ENCODE data around the gene GRIK3. TPM values are rescaled to one million over a fixed set of nuclear protein-coding genes. Genes with fewer than 3 reads are reported as not detected.

GRIK3 gene
- polyA plus RNA-seq, 1 experiment, result not detected

DNA sequence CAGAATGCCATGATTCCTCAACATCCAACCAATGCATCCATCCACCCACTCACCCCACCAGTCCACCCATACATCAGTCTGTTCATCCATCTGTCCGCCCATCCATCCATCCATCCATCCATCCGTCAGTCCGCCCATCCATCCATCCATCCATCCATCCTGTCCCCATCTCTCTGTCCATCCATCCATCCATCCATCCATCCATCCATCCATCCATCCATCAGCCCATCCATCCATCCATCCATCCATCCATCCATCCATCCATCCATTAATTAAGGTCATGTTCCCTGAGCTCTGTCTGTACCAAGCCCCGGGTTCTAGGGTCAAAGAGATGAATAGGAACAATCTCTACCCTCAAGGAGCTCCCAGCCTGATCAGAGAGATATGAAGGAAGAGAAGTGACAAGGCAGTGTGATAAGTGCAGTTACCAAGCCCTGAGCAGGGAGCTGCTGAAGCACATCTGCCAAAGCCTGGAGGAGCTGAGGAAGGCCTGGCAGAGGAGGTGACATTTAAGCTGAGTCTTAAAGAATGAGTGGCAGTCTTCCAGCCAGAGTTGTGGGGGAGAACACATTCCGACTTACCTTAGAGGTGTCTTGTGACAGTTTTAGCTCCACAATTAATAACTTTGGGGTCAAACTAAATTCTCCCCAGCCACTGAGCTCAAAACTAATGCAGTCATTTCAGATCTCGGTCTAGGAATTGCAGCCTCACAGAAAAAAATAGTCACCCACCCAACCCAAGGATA lies 47.9 kb downstream of the GRIK3 start:
- Histone ChIP-seq H3K4me3 (ENCODE audit: low read depth, low read length) (no peak overlapping the region), H3K9me3 (ENCODE audit: control insufficient read depth, insufficient read depth, low read length) (no peaks in the 10 kb centered on the region), H3K27me3 (ENCODE audit: control insufficient read depth, insufficient read depth, low read length) (no peaks in the 10 kb centered on the region), H3K27ac (ENCODE audit: low read depth, low read length) (no peak overlapping the region)
- ChIA-PET CTCF (no interaction called here), POLR2A (no interaction called here)
- TF ChIP-seq, protein P1, sequence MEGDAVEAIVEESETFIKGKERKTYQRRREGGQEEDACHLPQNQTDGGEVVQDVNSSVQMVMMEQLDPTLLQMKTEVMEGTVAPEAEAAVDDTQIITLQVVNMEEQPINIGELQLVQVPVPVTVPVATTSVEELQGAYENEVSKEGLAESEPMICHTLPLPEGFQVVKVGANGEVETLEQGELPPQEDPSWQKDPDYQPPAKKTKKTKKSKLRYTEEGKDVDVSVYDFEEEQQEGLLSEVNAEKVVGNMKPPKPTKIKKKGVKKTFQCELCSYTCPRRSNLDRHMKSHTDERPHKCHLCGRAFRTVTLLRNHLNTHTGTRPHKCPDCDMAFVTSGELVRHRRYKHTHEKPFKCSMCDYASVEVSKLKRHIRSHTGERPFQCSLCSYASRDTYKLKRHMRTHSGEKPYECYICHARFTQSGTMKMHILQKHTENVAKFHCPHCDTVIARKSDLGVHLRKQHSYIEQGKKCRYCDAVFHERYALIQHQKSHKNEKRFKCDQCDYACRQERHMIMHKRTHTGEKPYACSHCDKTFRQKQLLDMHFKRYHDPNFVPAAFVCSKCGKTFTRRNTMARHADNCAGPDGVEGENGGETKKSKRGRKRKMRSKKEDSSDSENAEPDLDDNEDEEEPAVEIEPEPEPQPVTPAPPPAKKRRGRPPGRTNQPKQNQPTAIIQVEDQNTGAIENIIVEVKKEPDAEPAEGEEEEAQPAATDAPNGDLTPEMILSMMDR (IDR thresholded peaks at IDR 0.05; ENCODE audit: low read depth, low read length), result no peak
- DNase-seq (ENCODE audit: low read depth, low spot score), result no peak

DNA sequence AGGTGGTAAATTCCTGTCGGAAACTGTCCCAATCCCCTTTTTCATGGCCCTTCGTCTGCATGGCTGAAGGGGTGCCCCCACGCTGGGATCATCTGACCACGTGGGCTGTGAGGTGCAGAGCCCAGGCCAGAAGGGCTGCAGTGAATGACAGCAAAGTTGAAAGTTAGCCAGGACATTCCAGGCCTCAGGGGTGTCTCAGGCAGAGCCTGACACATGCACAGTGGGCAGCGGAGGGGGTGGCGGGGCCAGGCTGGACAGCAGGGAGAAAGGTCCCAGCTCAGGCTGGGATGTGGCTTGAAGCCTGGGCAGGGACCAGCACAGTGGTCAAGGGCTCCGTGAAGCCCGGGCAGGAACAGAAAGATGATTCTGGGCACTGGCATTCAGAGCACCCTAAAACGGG lies 49.6 kb downstream of the GRIK3 start:
- TF ChIP-seq, protein P1 (IDR thresholded peaks at IDR 0.05; ENCODE audit: low read depth, low read length), result no peak

DNA sequence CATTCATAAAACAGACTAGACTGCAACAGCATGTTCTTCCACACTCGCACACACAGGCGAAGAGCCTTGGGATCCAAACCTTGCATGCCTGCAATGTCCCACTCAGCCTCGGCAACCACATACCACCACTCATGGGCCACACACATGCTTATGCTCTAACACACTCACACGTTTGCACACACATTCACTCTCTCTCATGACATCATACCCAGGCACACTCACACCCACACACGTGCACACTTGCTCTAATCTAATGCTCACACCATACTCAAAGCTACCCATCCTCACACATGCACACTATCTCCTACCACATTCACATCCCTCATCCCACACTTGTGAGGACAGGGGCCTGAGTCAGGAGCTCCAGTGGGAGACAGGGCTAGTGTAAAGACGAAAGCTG lies 50.3 kb downstream of the GRIK3 start:
- POLR2A ChIA-PET, result no interaction called here
- CTCF ChIA-PET, result no interaction called here
- Histone ChIP-seq H3K4me3 (ENCODE audit: low read depth, low read length) (no peak overlapping the region), H3K9me3 (ENCODE audit: control insufficient read depth, insufficient read depth, low read length) (no peaks in the 10 kb centered on the region), H3K27ac (ENCODE audit: low read depth, low read length) (no peak overlapping the region), H3K27me3 (ENCODE audit: control insufficient read depth, insufficient read depth, low read length) (no peaks in the 10 kb centered on the region)
- DNase-seq (ENCODE audit: low read depth, low spot score), result no peak
- TF ChIP-seq, protein P1 (IDR thresholded peaks at IDR 0.05; ENCODE audit: low read depth, low read length), result no peak

More for the DNA sequence above, 49.6 kb downstream of the GRIK3 start:
- Histone ChIP-seq H3K27me3 (ENCODE audit: control insufficient read depth, insufficient read depth, low read length) (no peaks in the 10 kb centered on the region), H3K9me3 (ENCODE audit: control insufficient read depth, insufficient read depth, low read length) (no peaks in the 10 kb centered on the region), H3K4me3 (ENCODE audit: low read depth, low read length) (no peak overlapping the region), H3K27ac (ENCODE audit: low read depth, low read length) (no peak overlapping the region)
- ChIA-PET CTCF (no interaction called here), POLR2A (no interaction called here)
- no peak for DNase-seq (ENCODE audit: low read depth, low spot score)

DNA sequence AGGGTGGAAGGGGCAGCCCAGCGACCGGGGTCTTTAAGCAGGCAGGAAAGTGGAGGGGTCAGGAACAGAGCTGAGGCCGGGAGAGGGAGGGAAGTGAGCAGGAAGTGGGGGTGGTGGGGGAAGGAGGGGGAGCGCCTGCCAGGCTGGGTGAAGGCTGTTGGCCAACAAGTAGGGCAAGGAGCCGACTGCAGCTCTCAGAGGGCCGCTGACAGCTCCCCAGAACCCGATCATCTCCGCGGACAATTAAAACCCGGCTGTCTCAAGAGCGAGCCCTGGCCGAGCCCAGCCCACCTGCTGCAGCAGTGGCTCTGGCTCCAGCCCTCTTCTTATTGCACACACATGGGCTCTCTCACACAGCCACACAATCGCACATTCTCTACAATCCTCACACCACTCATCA lies 51.6 kb downstream of the GRIK3 start:
- Histone ChIP-seq H3K9me3 (ENCODE audit: control insufficient read depth, insufficient read depth, low read length) (no peaks in the 10 kb centered on the region; the same call in 1 of the 2 replicates), H3K27me3 (ENCODE audit: control insufficient read depth, insufficient read depth, low read length) (no peaks in the 10 kb centered on the region), H3K4me3 (ENCODE audit: low read depth, low read length) (no peak overlapping the region), H3K27ac (ENCODE audit: low read depth, low read length) (no peak overlapping the region)
- DNase-seq (ENCODE audit: low read depth, low spot score), result no peak
- TF ChIP-seq, protein P1 (IDR thresholded peaks at IDR 0.05; ENCODE audit: low read depth, low read length), result no peak
- CTCF ChIA-PET, result no interaction called here
- POLR2A ChIA-PET, result no interaction called here

DNA sequence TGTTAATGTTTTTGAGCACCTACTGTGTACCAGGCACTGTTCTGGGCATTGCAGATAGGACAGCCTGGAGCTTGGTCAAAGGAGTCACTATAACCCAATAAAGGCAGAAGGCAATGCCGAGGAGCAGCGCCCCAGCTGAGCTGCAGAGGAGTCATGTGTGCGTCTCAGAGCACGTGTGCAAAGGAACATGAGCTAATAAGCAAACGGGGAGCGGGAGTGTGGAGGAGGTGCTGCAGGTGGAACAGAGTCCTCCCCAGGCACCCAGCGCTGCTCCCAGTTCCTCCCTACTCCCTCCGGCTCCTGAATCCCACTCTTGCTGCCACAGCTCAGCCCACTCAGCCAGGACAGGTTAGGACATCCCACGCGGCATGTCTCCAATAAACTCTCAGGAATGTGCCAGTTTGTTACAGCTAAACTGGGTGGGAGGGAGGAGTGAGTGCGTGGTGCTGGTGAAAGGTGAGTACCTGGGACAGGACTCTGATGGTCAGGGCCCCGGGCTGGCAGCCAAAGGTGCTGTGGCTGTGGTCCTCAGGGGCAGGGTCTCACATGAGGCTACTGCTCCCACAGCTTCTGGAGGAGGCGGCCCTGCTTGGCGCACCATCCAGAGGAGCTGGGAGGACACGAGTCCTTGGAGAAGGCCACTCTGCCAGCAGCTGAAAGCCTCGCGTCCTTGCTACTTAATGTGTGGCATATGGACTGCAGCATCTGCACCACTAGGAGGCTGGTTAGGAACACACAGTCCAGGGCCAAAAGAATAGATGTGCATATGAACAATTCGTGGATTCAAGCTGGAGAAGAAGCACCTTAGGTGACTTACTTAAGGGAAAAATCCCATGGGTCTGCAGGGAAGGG lies 52.3 kb downstream of the GRIK3 start:
- Histone ChIP-seq H3K4me3 (ENCODE audit: low read depth, low read length) (no peak overlapping the region), H3K27me3 (ENCODE audit: control insufficient read depth, insufficient read depth, low read length) (no peaks in the 10 kb centered on the region), H3K9me3 (ENCODE audit: control insufficient read depth, insufficient read depth, low read length) (no peaks in the 10 kb centered on the region; the same call in 1 of the 2 replicates), H3K27ac (ENCODE audit: low read depth, low read length) (no peak overlapping the region)
- DNase-seq (ENCODE audit: low read depth, low spot score), result no peak
- POLR2A ChIA-PET, result no interaction called here
- TF ChIP-seq, protein P1 (IDR thresholded peaks at IDR 0.05; ENCODE audit: low read depth, low read length), result no peak
- CTCF ChIA-PET, result no interaction called here

All from AG04450 (cell line).